Neuronal stem cell (in vitro differentiated cells): ENCODE results near the gene ALDH1L2.

Experiments
- DNase-seq: peaks from one replicate; pipeline ENCODE4 v3.0.0-alpha.2; 2013; ENCODE audit warnings: low spot score
- H2AFZ ChIP-seq: one replicate; pipeline ENCODE4 v1.6.1; 2013; ENCODE audit warnings: mild to moderate bottlenecking, low read length, inconsistent platforms
- H2AK5ac ChIP-seq: 2 replicates; pipeline ENCODE4 v1.6.1; 2013; ENCODE audit warnings: low read depth, mild to moderate bottlenecking, inconsistent platforms, low read length, moderate library complexity, mixed read lengths
- H2BK120ac ChIP-seq: 2 replicates; pipeline ENCODE4 v1.6.1; 2013; ENCODE audit warnings: low read depth, mild to moderate bottlenecking, inconsistent platforms, low read length, moderate library complexity, mixed read lengths
- H2BK12ac ChIP-seq: one replicate; pipeline ENCODE4 v1.6.1; 2013; ENCODE audit warnings: low read length, inconsistent platforms
- H2BK15ac ChIP-seq: 2 replicates; pipeline ENCODE4 v1.6.1; 2013; ENCODE audit warnings: mild to moderate bottlenecking, low read length, inconsistent platforms, mixed read lengths
- H2BK5ac ChIP-seq: one replicate; pipeline ENCODE4 v1.6.1; 2013; ENCODE audit warnings: inconsistent platforms, mild to moderate bottlenecking, low read length, moderate library complexity
- H3K14ac ChIP-seq: one replicate; pipeline ENCODE4 v1.6.1; 2013; ENCODE audit warnings: low read length, inconsistent platforms
- H3K18ac ChIP-seq: 2 replicates; pipeline ENCODE4 v1.6.1; 2013; ENCODE audit warnings: low read length, inconsistent platforms
- H3K23ac ChIP-seq: 2 replicates; pipeline ENCODE4 v1.6.1; 2013; ENCODE audit warnings: low read depth, mild to moderate bottlenecking, mixed read lengths, low read length, inconsistent platforms; ENCODE audit not compliant: poor library complexity
- H3K27ac ChIP-seq: replicated peaks from 3 replicates; pipeline ENCODE4 v1.5.1; 2013; ENCODE audit warnings: low read length, inconsistent platforms
- H3K27me3 ChIP-seq, 3 experiments: 2 replicates each; pipeline ENCODE4 v1.6.1; 2013; ENCODE audit warnings: low read length in 3 of 3, mild to moderate bottlenecking in 2 of 3, inconsistent platforms in 1 of 3, low read depth in 1 of 3, mixed read lengths in 1 of 3, moderate library complexity in 1 of 3; ENCODE audit not compliant: control insufficient read depth in 3 of 3, insufficient read depth in 3 of 3
- H3K36me3 ChIP-seq, 2 donors: replicated peaks in 1 of 2; 2 replicates each; pipeline ENCODE4 v1.6.1; 2013; ENCODE audit warnings: low read length in 2 of 2; ENCODE audit not compliant: control insufficient read depth in 2 of 2, insufficient read depth in 2 of 2
- H3K4ac ChIP-seq: 2 replicates; pipeline ENCODE4 v1.6.1; 2013; ENCODE audit warnings: inconsistent platforms, mild to moderate bottlenecking, low read length, moderate library complexity
- H3K4me1 ChIP-seq, 2 donors: 1 replicate in 1 of 2; 2 replicates in 1 of 2; pipeline ENCODE4 v1.6.1; 2013; ENCODE audit warnings: low read length in 2 of 2, low read depth in 1 of 2; ENCODE audit not compliant: control insufficient read depth in 2 of 2, insufficient read depth in 1 of 2
- H3K4me2 ChIP-seq: one replicate; pipeline ENCODE4 v1.6.1; 2013; ENCODE audit warnings: mild to moderate bottlenecking, low read length, inconsistent platforms; ENCODE audit not compliant: insufficient read depth, poor library complexity, severe bottlenecking
- H3K4me3 ChIP-seq, 2 donors: 2 replicates each; pipeline ENCODE4 v1.5.1; 2013; ENCODE audit warnings: low read length in 2 of 2, mild to moderate bottlenecking in 2 of 2, inconsistent platforms in 1 of 2, moderate library complexity in 1 of 2
- H3K79me1 ChIP-seq: one replicate; pipeline ENCODE4 v1.6.1; 2013; ENCODE audit warnings: low read depth, mild to moderate bottlenecking, inconsistent platforms, low read length, moderate library complexity
- H3K9ac ChIP-seq: one replicate; pipeline ENCODE4 v1.6.1; 2013; ENCODE audit warnings: mild to moderate bottlenecking, low read depth, low read length, inconsistent platforms; ENCODE audit not compliant: poor library complexity
- H3K9me3 ChIP-seq, 2 donors: replicated peaks in 1 of 2; 2 replicates each; pipeline versions ENCODE3 to v1.6.1; 2013; ENCODE audit warnings: low read length in 2 of 2, mild to moderate bottlenecking in 2 of 2, inconsistent platforms in 1 of 2, low read depth in 1 of 2, mixed read lengths in 1 of 2, moderate library complexity in 1 of 2; ENCODE audit not compliant: control insufficient read depth in 2 of 2, insufficient read depth in 1 of 2
- H4K8ac ChIP-seq: one replicate; pipeline ENCODE4 v1.6.1; 2013; ENCODE audit warnings: low read depth, mild to moderate bottlenecking, inconsistent platforms, low read length, moderate library complexity
- H4K91ac ChIP-seq: one replicate; pipeline ENCODE4 v1.6.1; 2013; ENCODE audit warnings: low read length, low read depth, mild to moderate bottlenecking, inconsistent platforms; ENCODE audit not compliant: poor library complexity
- WGBS, 2 donors: extraction: QIAGEN DNeasy Blood & Tissue Kit; methylation state at CpG; one replicate each; pipeline ENCODE4 v1.1.7; 2013; ENCODE audit warnings: missing lambda C conversion rate in 2 of 2, mixed read lengths in 1 of 2; ENCODE audit not compliant: insufficient read length in 2 of 2, insufficient replicate concordance in 1 of 2; ENCODE audit errors: extremely low coverage in 2 of 2; 5-methylcytosine and 5-hydroxymethylcytosine counted together

ALDH1L2 gene

DNA sequence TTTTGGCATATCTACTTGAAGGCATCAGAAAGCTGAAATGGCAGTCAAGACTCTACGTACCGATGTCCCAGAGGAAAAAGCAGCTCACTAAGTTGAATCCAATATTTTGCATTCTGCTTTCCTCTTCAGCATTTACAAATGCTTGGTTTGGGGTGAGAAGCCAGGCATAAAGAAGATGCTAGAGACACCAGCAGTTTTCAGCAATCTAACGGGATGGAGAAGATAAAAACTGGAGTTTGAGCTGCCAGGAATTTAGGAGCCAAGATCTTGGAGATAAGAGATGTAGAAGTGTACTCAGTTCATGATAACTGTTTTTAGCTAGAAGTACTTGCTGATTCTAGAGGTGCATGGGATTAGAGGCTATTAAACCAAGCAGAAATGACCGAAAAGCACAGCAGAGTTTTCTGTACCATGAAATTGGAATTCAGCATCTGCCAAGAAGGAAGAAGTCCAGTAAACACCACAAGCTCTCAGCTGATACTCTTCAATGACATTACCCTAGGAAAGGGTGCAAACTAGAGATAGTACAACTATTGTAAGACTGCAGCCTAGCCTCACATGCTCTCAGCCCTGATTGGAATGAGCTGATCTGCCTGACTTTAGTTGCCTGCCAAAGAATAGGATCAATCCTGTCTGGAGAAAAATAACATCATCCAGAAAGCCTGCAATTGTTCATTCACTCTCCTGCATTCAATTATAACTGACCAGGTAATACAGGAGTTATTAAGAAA, 7.4 kb upstream of the ALDH1L2 start:
- no peak overlapping the region for H3K18ac ChIP-seq
- no peak overlapping the region for H3K4me3 ChIP-seq
- peaks cover 0 to 11% (median 0%) of the 10 kb centered on the region in 3 experiments for H3K27me3 ChIP-seq
- no peak overlapping the region for H2BK12ac ChIP-seq
- H2BK120ac ChIP-seq, result no peak overlapping the region
- no peak overlapping the region for H3K27ac ChIP-seq
- no peak overlapping the region for H3K4me2 ChIP-seq
- H2AK5ac ChIP-seq, result no peak overlapping the region
- no peaks in the 10 kb centered on the region for H3K79me1 ChIP-seq
- H3K14ac ChIP-seq, result no peak overlapping the region
- peaks cover 0 to 4% of the 10 kb centered on the region in 2 donors for H3K4me1 ChIP-seq
- no peaks in the 10 kb centered on the region for H3K36me3 ChIP-seq
- no peak overlapping the region for H2AFZ ChIP-seq
- H3K9ac ChIP-seq, result no peak overlapping the region
- no peak overlapping the region for H3K23ac ChIP-seq
- H4K8ac ChIP-seq, result no peak overlapping the region
- H2BK15ac ChIP-seq, result no peak overlapping the region
- no CpG with 5 or more reads among the region's 4 CpGs for WGBS, 2 donors
- DNase-seq, result no peak
- H2BK5ac ChIP-seq, result no peak overlapping the region
- H3K9me3 ChIP-seq, result peaks cover 0 to 6% of the 10 kb centered on the region in 2 donors
- no peak overlapping the region for H3K4ac ChIP-seq
- H4K91ac ChIP-seq, result no peak overlapping the region

DNA sequence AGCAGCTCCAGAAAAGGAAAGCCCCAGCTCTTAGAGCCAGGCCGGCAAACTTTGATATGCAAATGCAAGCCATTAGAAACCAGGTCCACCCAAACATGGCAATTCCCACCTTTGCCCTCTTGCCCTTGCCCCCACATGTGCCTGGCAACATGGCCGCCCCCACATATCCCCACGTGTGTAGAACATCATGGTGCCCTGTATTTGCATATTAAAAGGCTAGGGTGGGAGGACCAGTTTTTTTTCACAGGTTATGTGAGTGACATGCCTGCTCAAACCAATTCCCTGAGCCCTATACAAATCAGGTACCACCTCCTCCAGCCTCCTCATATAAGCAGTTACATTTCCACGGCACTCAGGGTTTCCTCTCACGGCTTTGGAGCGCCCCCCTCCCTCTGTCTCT, 6.1 kb upstream of the ALDH1L2 start:
- no peak overlapping the region for H2AK5ac ChIP-seq
- no peak overlapping the region for H4K8ac ChIP-seq
- H3K4me2 ChIP-seq, result no peak overlapping the region
- no peak overlapping the region for H2BK15ac ChIP-seq
- peaks cover 0 to 6% of the 10 kb centered on the region in 2 donors for H3K9me3 ChIP-seq
- no peak overlapping the region for H2AFZ ChIP-seq
- no peak overlapping the region for H3K4me3 ChIP-seq
- H3K27me3 ChIP-seq, result peaks cover 0 to 13% (median 0%) of the 10 kb centered on the region in 3 experiments
- no CpG with 5 or more reads among the region's 6 CpGs for WGBS, 2 donors
- H3K18ac ChIP-seq, result no peak overlapping the region
- H2BK5ac ChIP-seq, result no peak overlapping the region
- no peak for DNase-seq
- H3K14ac ChIP-seq, result no peak overlapping the region
- no peak overlapping the region for H2BK120ac ChIP-seq
- no peak overlapping the region for H3K27ac ChIP-seq
- H3K4me1 ChIP-seq, result peaks cover 0 to 4% of the 10 kb centered on the region in 2 donors
- H3K36me3 ChIP-seq, result no peaks in the 10 kb centered on the region
- no peak overlapping the region for H4K91ac ChIP-seq
- H3K9ac ChIP-seq, result no peak overlapping the region
- H3K4ac ChIP-seq, result no peak overlapping the region
- no peaks in the 10 kb centered on the region for H3K79me1 ChIP-seq
- no peak overlapping the region for H2BK12ac ChIP-seq
- H3K23ac ChIP-seq, result no peak overlapping the region

DNA sequence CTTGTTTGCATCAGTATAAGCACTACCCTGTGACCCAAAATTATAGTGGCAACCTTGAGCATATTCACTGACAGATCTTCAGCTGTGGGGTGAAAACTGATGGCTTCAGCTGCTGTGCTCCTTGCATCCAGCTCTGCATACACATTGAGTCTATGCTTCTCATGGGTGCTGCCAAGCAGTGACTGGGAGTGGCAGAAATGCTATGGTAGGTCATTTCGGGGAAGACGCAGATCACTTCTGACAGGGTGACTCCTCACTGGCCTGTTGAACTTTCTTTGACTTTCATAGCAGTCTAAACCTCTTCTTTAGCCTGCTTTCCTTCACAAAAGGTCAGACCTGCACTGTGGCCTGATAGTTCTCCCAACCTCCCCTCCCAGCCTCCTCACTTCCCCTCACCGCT, 5.6 kb upstream of the ALDH1L2 start:
- Histone ChIP-seq H2BK12ac (no peak overlapping the region), H3K4me2 (no peak overlapping the region), H3K79me1 (no peaks in the 10 kb centered on the region), H2BK120ac (no peak overlapping the region), H2AFZ (no peak overlapping the region), H2AK5ac (no peak overlapping the region), H3K27me3 (peaks cover 0 to 15% (median 0%) of the 10 kb centered on the region in 3 experiments), H3K36me3 (no peaks in the 10 kb centered on the region), H2BK5ac (no peak overlapping the region), H4K91ac (no peak overlapping the region), H3K4me1 (peaks cover 0 to 4% of the 10 kb centered on the region in 2 donors), H3K18ac (peak overlapping the region; percentile 12), H3K4me3 (no peak overlapping the region), H4K8ac (no peak overlapping the region), H3K27ac (no peak overlapping the region), H3K4ac (no peak overlapping the region), H3K23ac (peak overlapping the region; percentile 81), H3K14ac (no peak overlapping the region), H3K9me3 (peaks cover 0 to 6% of the 10 kb centered on the region in 2 donors), H2BK15ac (no peak overlapping the region), H3K9ac (no peak overlapping the region)
- DNase-seq, result no peak
- WGBS, 2 donors, result no CpG with 5 or more reads among the region's 3 CpGs

DNA sequence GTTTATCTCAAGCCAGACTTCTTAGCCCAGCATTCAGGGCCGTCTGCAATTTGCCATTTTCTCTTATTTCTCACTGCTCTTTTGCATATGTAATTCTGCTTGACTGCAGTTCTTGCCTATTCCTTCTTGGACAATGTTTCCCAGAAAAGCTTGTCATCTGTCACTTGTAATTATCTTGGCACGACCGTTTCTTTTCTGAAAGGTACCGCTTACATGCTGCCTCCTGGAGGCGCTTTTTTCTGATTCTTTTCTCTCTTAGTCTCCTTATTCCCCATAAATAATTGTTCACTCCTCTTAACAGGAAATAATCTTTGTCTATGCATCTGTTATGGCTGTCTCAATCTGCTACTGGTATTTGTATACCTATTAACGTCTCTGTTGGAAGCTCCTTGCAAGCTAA, 1.2 kb upstream of the ALDH1L2 start:
- H3K4ac ChIP-seq, result no peak overlapping the region

More for the DNA sequence above, 1.2 kb upstream of the ALDH1L2 start:
- Histone ChIP-seq H2BK120ac (no peak overlapping the region), H3K4me2 (no peak overlapping the region), H2AFZ (no peak overlapping the region), H3K23ac (no peak overlapping the region), H2AK5ac (no peak overlapping the region), H3K79me1 (no peaks in the 10 kb centered on the region), H3K14ac (no peak overlapping the region), H3K4me3 (no peak overlapping the region), H2BK5ac (no peak overlapping the region), H3K18ac (no peak overlapping the region), H4K8ac (no peak overlapping the region), H3K9ac (no peak overlapping the region), H2BK12ac (no peak overlapping the region), H3K27me3 (peaks cover 0 to 26% (median 12%) of the 10 kb centered on the region in 3 experiments), H3K9me3 (peaks cover 0 to 3% of the 10 kb centered on the region in 2 donors), H4K91ac (no peak overlapping the region), H3K4me1 (peaks cover 0 to 11% of the 10 kb centered on the region in 2 donors), H3K27ac (no peak overlapping the region), H3K36me3 (no peaks in the 10 kb centered on the region), H2BK15ac (no peak overlapping the region)
- no peak for DNase-seq
- no CpG with 5 or more reads among the region's 6 CpGs for WGBS, 2 donors
